RPMI7951 (cell line): Measurements from ENCODE around the gene NKAIN2. TPM values are rescaled to one million over a fixed set of nuclear protein-coding genes. Genes with fewer than 3 reads are reported as not detected.

Experiments used
- DNase-seq: peaks from one replicate; pipeline ENCODE4 v3.0.0-alpha.2; 2012; ENCODE audit warnings: low read depth
- total RNA-seq: library from RNA; depleted of rRNA; stranded (reverse); fragments of >200 nt; shearing (Covaris generic); gene quantifications from 2 replicates; pipeline ENCODE4 v1.2.3, GENCODE V29; 2014

Gene NKAIN2
- total RNA-seq, 1 experiment from 2014 or later: not detected

- DNase-seq: no peak
These were observed 964.6 kb downstream of the NKAIN2 start for GRCh38 chr6:124768224-124768623.

DNA sequence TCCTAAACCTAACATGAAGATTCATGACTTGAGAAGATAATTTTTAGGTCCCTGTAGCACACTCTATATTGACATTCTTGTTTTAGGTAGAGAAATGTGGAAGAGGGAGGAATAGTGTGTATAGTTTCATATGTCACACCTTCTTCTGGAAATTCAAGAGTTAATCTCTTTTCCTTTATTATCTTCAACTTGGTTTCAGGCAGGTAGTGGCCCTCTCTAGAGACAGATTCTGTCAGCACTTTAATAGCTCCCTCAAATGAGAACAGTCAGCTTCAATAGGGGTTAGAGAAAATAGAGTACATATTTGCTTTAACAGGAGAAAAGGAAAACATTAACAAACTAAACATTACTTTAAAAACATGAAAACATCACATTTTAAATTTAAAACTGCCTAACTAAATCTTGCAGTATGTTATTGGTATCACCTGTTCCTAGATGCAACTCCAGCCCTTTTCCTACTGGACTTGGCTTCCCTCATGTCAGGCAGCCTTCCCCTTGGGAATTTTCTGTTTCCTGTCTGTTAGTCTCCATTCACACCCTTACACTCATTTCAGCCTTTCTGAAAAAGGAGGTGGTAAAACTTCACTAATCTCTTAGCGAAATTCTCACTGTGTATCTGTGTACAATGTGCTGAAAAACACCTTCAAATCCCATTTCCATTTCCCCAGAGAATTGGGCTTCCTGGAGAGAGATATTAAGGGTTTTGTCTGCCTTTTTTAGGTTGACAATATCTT is 966.3 kb downstream of the NKAIN2 start:
- DNase-seq: no peak

- DNase-seq: no peak
These were observed 967.1 kb downstream of the NKAIN2 start for GRCh38 chr6:124770784-124771183.

GRCh38 chr6:124772733-124773319 is 969.2 kb downstream of the NKAIN2 start:
- DNase-seq: no peak

GRCh38 chr6:124775121-124775520 is 971.5 kb downstream of the NKAIN2 start:
- DNase-seq: no peak

DNA sequence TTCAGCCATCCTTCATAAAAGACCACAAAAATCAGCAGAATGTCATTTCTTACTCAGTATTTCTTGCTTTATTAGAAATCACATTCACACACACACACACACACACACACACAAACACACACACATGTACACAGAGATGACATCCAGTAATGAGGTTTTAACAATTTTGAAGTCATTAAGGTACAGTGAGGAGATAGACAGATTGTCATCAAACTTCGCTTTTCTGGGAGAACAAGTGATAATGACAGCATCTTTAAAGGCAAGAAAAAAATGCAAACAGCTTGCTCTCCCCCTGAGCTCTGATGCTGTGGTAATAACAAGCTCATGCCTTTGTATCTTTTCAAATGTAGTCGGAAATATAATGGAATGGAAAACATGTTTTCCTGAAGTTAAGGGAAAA is 974.2 kb downstream of the NKAIN2 start:
- no peak for DNase-seq

GRCh38 chr6:124780623-124781022 is 977.0 kb downstream of the NKAIN2 start:
- no peak for DNase-seq

DNA sequence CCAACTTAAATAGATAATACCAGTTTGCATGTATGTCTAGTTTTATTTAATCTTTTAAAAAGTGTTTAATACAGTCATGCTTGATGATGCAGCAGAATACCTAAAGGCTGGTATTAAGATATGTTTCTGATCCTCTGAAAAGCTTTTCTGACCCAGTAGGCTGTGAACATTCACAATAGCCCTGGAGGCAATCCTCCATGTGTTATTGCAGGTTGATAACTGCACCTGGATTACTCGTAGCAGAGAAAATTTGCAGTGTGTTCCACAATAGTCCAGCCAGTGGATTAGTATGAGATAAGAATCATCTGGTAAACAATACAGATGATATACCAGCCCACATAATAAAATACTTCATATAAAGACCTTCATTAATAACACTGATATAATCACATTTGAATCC is 979.7 kb downstream of the NKAIN2 start:
- DNase-seq: no peak

- no peak for DNase-seq
These were observed 987.5 kb downstream of the NKAIN2 start for GRCh38 chr6:124791156-124791555.

- no peak for DNase-seq
These were observed 988.7 kb downstream of the NKAIN2 start for GRCh38 chr6:124792386-124792785.

GRCh38 chr6:124793398-124793797 is 989.7 kb downstream of the NKAIN2 start:
- no peak for DNase-seq

DNA sequence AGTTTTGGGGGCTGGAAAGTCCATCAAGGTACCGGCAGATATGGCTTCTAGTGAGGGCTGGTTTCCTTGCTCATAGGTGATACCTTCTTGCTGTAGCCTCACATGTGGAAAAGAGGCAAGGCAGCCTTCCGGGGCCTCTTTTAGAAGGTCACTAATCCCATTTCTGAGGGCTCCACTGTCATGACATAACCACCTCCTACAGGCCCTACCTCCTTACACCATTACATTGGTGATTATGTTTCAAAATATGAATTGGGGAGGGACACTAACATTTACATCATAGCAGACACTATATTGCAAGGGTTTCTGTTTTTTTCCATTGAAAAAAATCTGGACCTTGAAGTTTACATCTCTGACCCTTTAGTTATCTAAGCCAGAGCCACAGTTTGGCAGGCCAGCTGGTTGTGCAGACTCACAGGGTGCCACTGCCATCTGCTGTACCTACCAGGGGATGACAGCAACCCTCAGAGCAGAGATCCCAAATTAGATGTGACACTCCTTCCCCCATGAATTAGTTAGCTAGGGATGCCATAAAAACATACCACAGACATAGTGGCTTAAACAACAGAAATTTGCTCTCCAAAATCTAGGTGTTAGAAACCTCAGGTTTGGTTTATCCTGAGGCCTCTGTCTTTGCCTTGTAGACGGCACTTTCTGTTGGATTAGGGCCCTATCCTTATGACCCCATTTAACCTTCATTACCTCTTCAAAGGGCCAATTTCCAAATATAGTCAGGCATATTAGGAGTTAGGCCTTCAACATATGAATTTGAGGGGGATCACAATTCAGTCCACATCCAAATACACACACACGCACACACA is 992.2 kb downstream of the NKAIN2 start:
- peak; percentile 6 for DNase-seq

DNA sequence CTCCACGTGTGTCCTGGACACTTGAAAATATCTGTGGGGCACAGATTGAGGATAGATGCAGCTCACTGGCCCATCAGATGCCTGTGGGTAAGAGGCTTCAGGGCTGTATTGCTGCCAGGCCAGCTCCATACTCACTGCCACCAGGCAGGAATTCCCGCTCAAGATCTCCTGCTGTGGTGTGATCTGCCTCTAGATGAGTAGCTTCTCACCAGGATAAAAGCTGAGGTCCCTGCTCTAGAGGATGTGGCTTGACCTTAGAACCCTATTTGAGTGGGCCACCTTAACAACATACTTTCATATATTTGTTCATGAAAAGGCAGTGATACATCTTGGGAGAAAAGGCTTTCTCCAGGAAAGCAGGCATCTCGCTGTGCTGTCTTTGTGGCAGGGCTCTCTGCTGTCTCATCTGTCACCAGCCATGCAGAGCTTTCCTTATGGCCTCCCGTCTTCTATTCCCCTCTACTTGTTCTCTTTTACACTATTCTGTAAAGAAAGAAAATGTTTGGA is 992.9 kb downstream of the NKAIN2 start:
- no peak for DNase-seq

- DNase-seq: no peak
These were observed 993.6 kb downstream of the NKAIN2 start for GRCh38 chr6:124797224-124797623.

- DNase-seq: no peak
These were observed 995.4 kb downstream of the NKAIN2 start for GRCh38 chr6:124798942-124799496.

DNA sequence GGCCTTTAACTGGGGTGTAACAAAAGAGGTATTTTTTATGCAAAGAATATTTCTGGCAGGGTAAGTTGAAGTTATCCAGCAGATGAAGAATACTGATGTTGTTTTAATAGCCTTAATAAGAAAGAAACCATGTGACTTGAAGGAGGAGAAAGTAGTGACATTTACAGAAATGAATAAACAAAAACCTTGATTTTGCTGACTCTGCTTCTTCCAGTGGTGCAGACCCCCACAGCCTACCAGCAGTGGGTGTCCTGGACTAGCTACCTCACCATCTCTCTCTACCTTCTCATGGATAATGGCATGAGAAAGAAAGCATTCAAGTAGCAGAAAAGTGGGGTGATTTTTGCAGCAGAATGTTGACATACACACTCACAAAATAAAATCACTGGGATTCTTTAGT is 996.0 kb downstream of the NKAIN2 start:
- DNase-seq: no peak

- peak; percentile 9 for DNase-seq
These were observed 996.6 kb downstream of the NKAIN2 start for GRCh38 chr6:124800222-124800621.

DNA sequence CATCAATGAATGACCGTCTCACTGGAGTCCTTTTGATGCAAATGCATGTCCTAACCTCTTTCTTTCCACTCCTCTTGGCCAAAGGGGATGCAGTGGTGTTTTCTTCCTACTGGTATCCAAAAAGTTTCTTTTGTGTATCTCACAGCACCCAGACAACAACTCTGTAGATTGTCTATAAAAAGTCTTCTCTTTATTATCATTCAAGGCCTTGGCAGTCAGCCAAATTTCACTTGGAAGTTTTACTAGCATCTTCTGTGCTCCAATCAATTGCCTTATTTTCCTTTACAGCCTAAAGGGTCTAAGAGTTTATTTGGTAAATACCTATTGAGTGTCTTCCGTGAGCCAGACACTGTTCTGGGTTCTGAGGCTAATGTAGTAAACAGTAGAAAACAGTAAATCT is 1008.4 kb downstream of the NKAIN2 start:
- no peak for DNase-seq

GRCh38 chr6:124819346-124819745 is 1015.7 kb downstream of the NKAIN2 start:
- no peak for DNase-seq

DNA sequence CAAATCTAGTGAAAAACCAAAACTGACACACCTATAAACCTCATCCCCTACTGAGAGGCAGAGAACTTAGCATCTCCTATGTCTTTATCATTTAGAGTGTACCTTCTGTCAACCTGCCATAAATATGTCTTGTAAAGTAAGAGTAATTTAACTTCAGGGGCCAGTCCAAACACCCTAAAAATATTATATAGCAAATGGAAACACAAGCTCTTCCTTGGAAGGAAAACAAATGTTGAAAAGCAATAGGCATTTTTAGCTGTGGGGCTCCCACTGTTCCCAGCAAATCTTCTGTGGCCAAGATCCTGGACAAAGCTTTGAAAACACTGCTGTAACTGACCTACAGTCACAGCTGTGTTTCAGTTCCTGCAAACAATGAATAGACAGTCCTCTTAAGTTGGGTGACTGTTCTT is 1018.5 kb downstream of the NKAIN2 start:
- DNase-seq: no peak

- DNase-seq: no peak
These were observed 1019.1 kb downstream of the NKAIN2 start for GRCh38 chr6:124822721-124823120.
